C4-2B (cell line): ENCODE results near the gene MIPEP.

ENCODE experiments used
- H3K27ac ChIP-seq: fragments of 450-650 bp; 2 replicates; pipeline ENCODE4 v1.5.1; 2017
- CTCF ChIP-seq: fragments of 450-650 bp; conservative IDR thresholded peaks from 2 replicates; pipeline ENCODE4 v1.5.1; 2017; ENCODE audit warnings: mild to moderate bottlenecking
- ZFX ChIP-seq: fragments of 450-650 bp; IDR thresholded peaks from 2 replicates; pipeline ENCODE4 v1.6.1; 2017

Gene MIPEP

GRCh38 chr13:23777575-23777870 is 111.7 kb downstream of the MIPEP start:
- TF ChIP-seq ZFX (no peak), CTCF (no peak)
- no peak overlapping the region for H3K27ac ChIP-seq

- TF ChIP-seq ZFX, result no peak
- TF ChIP-seq CTCF, result no peak
- no peak overlapping the region for H3K27ac ChIP-seq
Measured at GRCh38 chr13:23776698-23777574, 112.3 kb downstream of the MIPEP start.

GRCh38 chr13:23772717-23773116 is 116.5 kb downstream of the MIPEP start:
- no peak overlapping the region for H3K27ac ChIP-seq
- no peak for TF ChIP-seq CTCF
- TF ChIP-seq ZFX, result no peak

- H3K27ac ChIP-seq, result no peak overlapping the region
- no peak for TF ChIP-seq CTCF
- no peak for TF ChIP-seq ZFX
Measured at GRCh38 chr13:23771956-23772355, 117.2 kb downstream of the MIPEP start.

- H3K27ac ChIP-seq, result no peak overlapping the region
- no peak for TF ChIP-seq ZFX
- TF ChIP-seq CTCF, result no peak
Measured at GRCh38 chr13:23771552-23771951, 117.6 kb downstream of the MIPEP start.

- H3K27ac ChIP-seq, result no peak overlapping the region
- no peak for TF ChIP-seq ZFX
Measured at GRCh38 chr13:23770973-23771372, 118.2 kb downstream of the MIPEP start.

GRCh38 chr13:23770428-23770827 is 118.8 kb downstream of the MIPEP start:
- TF ChIP-seq CTCF (no peak), ZFX (no peak)

GRCh38 chr13:23769401-23769800 is 119.8 kb downstream of the MIPEP start:
- no peak overlapping the region for H3K27ac ChIP-seq
- TF ChIP-seq ZFX, result no peak
- TF ChIP-seq CTCF, result no peak

More at GRCh38 chr13:23770428-23770827, 118.8 kb downstream of the MIPEP start:
- H3K27ac ChIP-seq, result no peak overlapping the region
